ENCODE measurements around the gene MAP9. TPM values are rescaled to one million over a fixed set of nuclear protein-coding genes. Genes with fewer than 3 reads are reported as not detected.

Gene MAP9
- total and polyA plus RNA-seq, 2 donors (not counting 1 experiment from before 2014, with no cell fraction given): 4.5 to 16.3 TPM

- DNase-seq: no peak
- Histone ChIP-seq H3K27ac (ENCODE audit: low read length in 2 of 2) (no peak overlapping the region), H3K79me2 (ENCODE audit: control insufficient read depth, insufficient read depth, low read length) (no peaks in the 10 kb centered on the region), H3K4me3 (ENCODE audit: control extremely low read depth in 1 of 5, extremely low read depth in 1 of 5, insufficient read depth in 1 of 5, low read depth in 2 of 5, low read length in 4 of 5) (no peak overlapping the region), H4K20me1 (ENCODE audit: control insufficient read depth, insufficient read depth, low read length, poor library complexity, severe bottlenecking) (no peaks in the 10 kb centered on the region), H2AFZ (ENCODE audit: insufficient read depth, low read depth, low read length, poor library complexity, severe bottlenecking) (no peak overlapping the region), H3K27me3 (replicated peaks in 1 of 4; ENCODE audit: control extremely low read depth in 1 of 4, control insufficient read depth in 3 of 4, insufficient read depth in 4 of 4, low read length in 3 of 4) (no peaks in the 10 kb centered on the region), H3K36me3 (replicated peaks in 1 of 2; ENCODE audit: control extremely low read depth in 1 of 2, control insufficient read depth in 1 of 2, extremely low read depth in 1 of 2, insufficient read depth in 2 of 2, low read length in 1 of 2) (no peaks in the 10 kb centered on the region), H3K9ac (ENCODE audit: low read length) (no peak overlapping the region), H3K9me3 (ENCODE audit: control extremely low read depth in 1 of 3, control insufficient read depth in 2 of 3, insufficient read depth in 1 of 3, low read length in 2 of 3) (no peaks in the 10 kb centered on the region), H3K4me2 (replicated peaks; ENCODE audit: low read depth, low read length, poor library complexity, severe bottlenecking) (no peak overlapping the region), H3K4me1 (ENCODE audit: control insufficient read depth in 2 of 2, insufficient read depth in 2 of 2, low read length in 2 of 2) (no peaks in the 10 kb centered on the region)
- H3K27me3 Mint-ChIP-seq: peaks cover 4% of the 10 kb centered on the region
- H3K27ac Mint-ChIP-seq: no peak overlapping the region
- TF ChIP-seq EZH2 (IDR thresholded peaks at IDR 0.05; ENCODE audit: borderline replicate concordance, insufficient read depth, low read depth, low read length, poor library complexity, severe bottlenecking) (no peak), CTCF (IDR thresholded peaks at IDR 0.05) (no peak)
- no peaks in the 10 kb centered on the region for H3K9me3 Mint-ChIP-seq (ENCODE audit: insufficient read depth)
- ATAC-seq (ENCODE audit: low read depth): no peak
- ChIA-PET POLR2A (no interaction called here), CTCF (no interaction called here)
- H3K4me1 Mint-ChIP-seq: no peaks in the 10 kb centered on the region
- intact Hi-C loops (cut with micrococcal nuclease): no loop called here
- no peak overlapping the region for H3K4me3 Mint-ChIP-seq
These were observed 38.9 kb upstream of the MAP9 start for GRCh38 chr4:155415662-155416061.

GRCh38 chr4:155413451-155413850, 36.7 kb upstream of the MAP9 start:
- intact Hi-C loops (cut with micrococcal nuclease): no loop called here

More at GRCh38 chr4:155413451-155413850, 36.7 kb upstream of the MAP9 start:
- Histone ChIP-seq H3K9ac (ENCODE audit: low read length) (no peak overlapping the region), H3K27me3 (replicated peaks in 1 of 4; ENCODE audit: control extremely low read depth in 1 of 4, control insufficient read depth in 3 of 4, insufficient read depth in 4 of 4, low read length in 3 of 4) (no peaks in the 10 kb centered on the region), H2AFZ (ENCODE audit: insufficient read depth, low read depth, low read length, poor library complexity, severe bottlenecking) (no peak overlapping the region), H3K4me2 (replicated peaks; ENCODE audit: low read depth, low read length, poor library complexity, severe bottlenecking) (no peak overlapping the region), H3K79me2 (ENCODE audit: control insufficient read depth, insufficient read depth, low read length) (no peaks in the 10 kb centered on the region), H3K27ac (ENCODE audit: low read length in 2 of 2) (no peak overlapping the region), H3K4me3 (ENCODE audit: control extremely low read depth in 1 of 5, extremely low read depth in 1 of 5, insufficient read depth in 1 of 5, low read depth in 2 of 5, low read length in 4 of 5) (no peak overlapping the region), H3K36me3 (replicated peaks in 1 of 2; ENCODE audit: control extremely low read depth in 1 of 2, control insufficient read depth in 1 of 2, extremely low read depth in 1 of 2, insufficient read depth in 2 of 2, low read length in 1 of 2) (no peaks in the 10 kb centered on the region), H3K4me1 (ENCODE audit: control insufficient read depth in 2 of 2, insufficient read depth in 2 of 2, low read length in 2 of 2) (no peaks in the 10 kb centered on the region), H3K9me3 (ENCODE audit: control extremely low read depth in 1 of 3, control insufficient read depth in 2 of 3, insufficient read depth in 1 of 3, low read length in 2 of 3) (no peaks in the 10 kb centered on the region), H4K20me1 (ENCODE audit: control insufficient read depth, insufficient read depth, low read length, poor library complexity, severe bottlenecking) (no peaks in the 10 kb centered on the region)
- Mint-ChIP-seq H3K9me3 (ENCODE audit: insufficient read depth) (no peaks in the 10 kb centered on the region), H3K27ac (no peak overlapping the region), H3K4me1 (no peaks in the 10 kb centered on the region), H3K27me3 (peaks cover 6% of the 10 kb centered on the region), H3K4me3 (no peak overlapping the region)
- DNase-seq: no peak
- no peak for TF ChIP-seq EZH2 (IDR thresholded peaks at IDR 0.05; ENCODE audit: borderline replicate concordance, insufficient read depth, low read depth, low read length, poor library complexity, severe bottlenecking)
- no peak for TF ChIP-seq CTCF (IDR thresholded peaks at IDR 0.05)
- ATAC-seq (ENCODE audit: low read depth): no peak
- POLR2A ChIA-PET: no interaction called here
- CTCF ChIA-PET: no interaction called here
- WGBS (ENCODE audit: insufficient coverage): no CpG with 5 or more reads among the region's 1 CpG

Data from B cell (primary cell).